Coronary artery (tissue), 2 donors: ENCODE measurements around the gene RAB11FIP5.

Experiments used
- DNase-seq: peaks from one replicate; pipeline ENCODE4 v3.0.0-alpha.2; 2017; ENCODE audit warnings: low spot score
- H3K27ac ChIP-seq, 2 donors: fragments of 200-600 bp; sonication (generic); one replicate each; pipeline ENCODE4 v1.5.1; 2016 to 2019
- H3K4me3 ChIP-seq: fragments of 200-600 bp; sonication (generic); 2 replicates; pipeline ENCODE4 v1.5.1; 2016; ENCODE audit warnings: mild to moderate bottlenecking, moderate library complexity
- CTCF ChIP-seq: fragments of 200-600 bp; sonication (generic); IDR thresholded peaks from one replicate; pipeline ENCODE4 v1.5.1; 2019; ENCODE audit warnings: antibody characterized with exemption

The RAB11FIP5 gene

GRCh38 chr2:73031095-73031678, 81.6 kb downstream of the RAB11FIP5 start:
- Histone ChIP-seq H3K4me3 (no peak overlapping the region), H3K27ac (no peak overlapping the region)
- DNase-seq: no peak
- no peak for TF ChIP-seq CTCF

GRCh38 chr2:73028841-73029240, 83.9 kb downstream of the RAB11FIP5 start:
- no peak for DNase-seq
- no peak for TF ChIP-seq CTCF
- Histone ChIP-seq H3K27ac (no peak overlapping the region), H3K4me3 (no peak overlapping the region)

- TF ChIP-seq CTCF: no peak
- Histone ChIP-seq H3K4me3 (no peak overlapping the region), H3K27ac (no peak overlapping the region)
- no peak for DNase-seq
Measured at GRCh38 chr2:73027340-73027739, 85.4 kb downstream of the RAB11FIP5 start.

GRCh38 chr2:73023497-73023896, 89.3 kb downstream of the RAB11FIP5 start:
- no peak for DNase-seq
- no peak overlapping the region for H3K27ac ChIP-seq
- no peak overlapping the region for H3K4me3 ChIP-seq
- TF ChIP-seq CTCF: no peak
